Measurements from ENCODE around the gene ADGRV1.

Gene ADGRV1

DNA sequence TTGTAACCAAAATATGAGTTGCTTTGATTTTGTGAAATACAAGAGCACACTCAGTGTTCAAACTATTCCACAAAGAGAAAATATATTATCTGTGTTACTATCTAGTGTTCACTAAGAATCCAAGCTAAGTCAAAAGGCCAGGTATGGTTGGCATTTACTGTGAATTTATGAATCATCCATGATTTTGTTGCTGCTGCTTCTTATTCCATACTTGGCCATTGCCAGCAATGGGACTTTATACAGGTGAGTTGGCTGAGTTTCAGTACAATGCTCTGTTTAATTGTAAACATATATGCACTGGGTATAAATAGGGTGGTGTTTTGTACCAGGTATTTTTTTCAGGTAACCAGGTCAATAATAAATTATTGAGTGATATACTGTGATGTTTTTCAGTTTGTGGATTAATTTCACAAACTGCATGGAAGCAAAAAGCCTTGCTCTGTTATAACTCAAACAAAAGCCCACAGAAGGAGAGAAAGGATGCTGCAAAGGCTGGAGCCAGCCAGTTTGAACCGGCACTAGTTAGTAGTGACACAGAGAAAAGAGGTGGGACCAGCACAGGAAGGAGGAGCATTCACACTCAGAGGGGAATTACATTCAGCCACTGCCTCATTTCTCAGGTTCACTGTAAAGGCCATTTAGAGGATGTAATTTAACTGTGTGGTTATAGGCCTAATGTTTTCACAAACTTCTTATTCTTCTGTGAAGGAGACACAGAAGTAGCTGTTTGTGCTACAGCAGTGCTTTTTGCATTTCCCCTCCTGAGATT lies 381.8 kb downstream of the ADGRV1 start:
- Histone ChIP-seq H3K27me3 (ENCODE audit: insufficient read depth, poor library complexity, severe bottlenecking) (no peaks in the 10 kb centered on the region), H3K4me3 (replicated peaks; ENCODE audit: insufficient read depth, low read length) (no peak overlapping the region), H3K27ac (replicated peaks) (no peak overlapping the region)
- TF ChIP-seq CTCF (IDR thresholded peaks at IDR 0.05; ENCODE audit: insufficient read depth, low read length) (no peak), GABPA (IDR thresholded peaks at IDR 0.05; ENCODE audit: low read depth) (no peak), REST (IDR thresholded peaks at IDR 0.05; ENCODE audit: insufficient replicate concordance, low read depth) (no peak), POLR2AphosphoS5 (IDR thresholded peaks at IDR 0.05; ENCODE audit: low read depth) (no peak), SPI1 (IDR thresholded peaks at IDR 0.05; ENCODE audit: borderline replicate concordance, low read depth) (no peak)
- no peak for DNase-seq (ENCODE audit: low read depth in 1 of 2, low spot score in 1 of 2)

- Histone ChIP-seq H3K27me3 (ENCODE audit: insufficient read depth, poor library complexity, severe bottlenecking) (no peaks in the 10 kb centered on the region), H3K27ac (replicated peaks) (no peak overlapping the region), H3K4me3 (replicated peaks; ENCODE audit: insufficient read depth, low read length) (no peak overlapping the region)
- TF ChIP-seq REST (IDR thresholded peaks at IDR 0.05; ENCODE audit: insufficient replicate concordance, low read depth) (no peak), GABPA (IDR thresholded peaks at IDR 0.05; ENCODE audit: low read depth) (no peak), POLR2AphosphoS5 (IDR thresholded peaks at IDR 0.05; ENCODE audit: low read depth) (no peak), SPI1 (IDR thresholded peaks at IDR 0.05; ENCODE audit: borderline replicate concordance, low read depth) (no peak), CTCF (IDR thresholded peaks at IDR 0.05; ENCODE audit: insufficient read depth, low read length) (no peak)
- DNase-seq (ENCODE audit: low read depth in 1 of 2, low spot score in 1 of 2): no peak
Measured at GRCh38 chr5:90941002-90941720, 382.6 kb downstream of the ADGRV1 start.

DNA sequence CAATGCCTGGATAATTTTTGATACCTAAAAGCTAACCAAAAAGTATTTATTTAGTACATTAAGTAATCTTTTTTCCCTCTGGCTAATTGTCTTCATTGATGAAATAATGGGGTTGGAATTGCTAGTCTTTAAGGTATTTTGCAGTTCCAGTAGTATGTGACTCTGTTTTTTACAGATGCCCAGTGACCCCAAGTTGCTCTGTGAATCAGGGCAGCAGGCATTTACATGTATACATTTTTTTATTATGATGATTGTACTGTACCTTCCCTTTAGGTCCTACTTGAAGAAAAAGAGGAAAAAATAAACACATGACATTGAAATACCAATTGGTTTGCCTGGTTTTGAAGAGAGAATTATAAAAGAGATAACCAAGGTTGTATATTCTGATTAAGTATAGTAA lies 385.5 kb downstream of the ADGRV1 start:
- H3K27me3 ChIP-seq (ENCODE audit: insufficient read depth, poor library complexity, severe bottlenecking): no peaks in the 10 kb centered on the region
- no peak for DNase-seq (ENCODE audit: low read depth in 1 of 2, low spot score in 1 of 2)
- H3K27ac ChIP-seq (replicated peaks): no peak overlapping the region
- H3K4me3 ChIP-seq (replicated peaks; ENCODE audit: insufficient read depth, low read length): no peak overlapping the region
- no peak for TF ChIP-seq CTCF (IDR thresholded peaks at IDR 0.05; ENCODE audit: insufficient read depth, low read length)
- TF ChIP-seq POLR2AphosphoS5 (IDR thresholded peaks at IDR 0.05; ENCODE audit: low read depth): no peak
- TF ChIP-seq GABPA (IDR thresholded peaks at IDR 0.05; ENCODE audit: low read depth): no peak
- TF ChIP-seq REST (IDR thresholded peaks at IDR 0.05; ENCODE audit: insufficient replicate concordance, low read depth): no peak

Data from HL-60 (cell line).